Stimulated activated CD4-positive, alpha-beta T cell treated with anti-CD3 and anti-CD28 coated beads, Interleukin-2, amount 100 ng/mL, for 48 hours (primary cell): ENCODE data around the gene TMEM145.

Experiments
- DNase-seq, 2 donors: peaks; one replicate each; pipeline ENCODE4 v3.0.0-alpha.2; 2020

TMEM145 gene

GRCh38 chr19:42290136-42290522 is 23.0 kb upstream of the TMEM145 start:
- DNase-seq, result no peak

DNA sequence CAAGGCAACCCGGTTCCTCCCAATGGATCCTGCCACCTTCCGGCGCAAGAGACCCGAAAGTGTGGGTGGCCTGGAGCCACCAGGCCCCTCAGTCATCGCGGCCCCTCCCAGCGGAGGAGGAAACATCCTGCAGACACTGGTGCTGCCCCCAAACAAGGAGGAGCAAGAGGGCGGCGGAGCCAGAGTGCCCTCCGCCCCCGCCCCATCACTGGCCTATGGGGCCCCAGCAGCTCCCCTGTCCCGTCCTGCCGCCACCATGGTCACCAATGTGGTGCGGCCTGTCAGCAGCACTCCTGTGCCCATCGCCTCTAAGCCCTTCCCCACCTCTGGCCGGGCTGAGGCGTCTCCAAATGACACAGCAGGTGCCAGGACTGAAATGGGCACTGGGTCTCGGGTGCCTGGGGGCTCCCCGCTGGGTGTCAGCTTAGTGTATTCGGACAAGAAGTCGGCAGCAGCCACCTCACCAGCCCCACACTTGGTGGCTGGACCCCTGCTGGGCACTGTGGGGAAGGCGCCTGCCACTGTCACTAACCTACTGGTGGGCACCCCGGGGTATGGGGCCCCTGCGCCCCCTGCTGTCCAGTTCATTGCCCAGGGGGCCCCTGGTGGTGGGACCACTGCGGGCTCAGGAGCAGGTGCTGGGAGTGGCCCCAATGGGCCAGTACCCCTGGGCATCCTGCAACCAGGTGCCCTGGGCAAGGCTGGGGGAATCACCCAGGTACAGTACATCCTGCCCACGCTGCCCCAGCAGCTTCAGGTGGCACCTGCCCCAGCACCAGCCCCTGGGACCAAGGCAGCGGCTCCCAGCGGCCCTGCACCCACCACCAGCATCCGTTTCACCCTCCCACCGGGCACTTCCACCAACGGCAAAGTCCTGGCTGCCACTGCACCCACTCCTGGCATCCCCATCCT is 22.3 kb upstream of the TMEM145 start:
- peak; percentile 39 to 55 for DNase-seq

GRCh38 chr19:42291435-42291810 is 21.7 kb upstream of the TMEM145 start:
- DNase-seq, result no peak

- DNase-seq, result no peak
Observed at GRCh38 chr19:42292042-42292960, 20.8 kb upstream of the TMEM145 start.

DNA sequence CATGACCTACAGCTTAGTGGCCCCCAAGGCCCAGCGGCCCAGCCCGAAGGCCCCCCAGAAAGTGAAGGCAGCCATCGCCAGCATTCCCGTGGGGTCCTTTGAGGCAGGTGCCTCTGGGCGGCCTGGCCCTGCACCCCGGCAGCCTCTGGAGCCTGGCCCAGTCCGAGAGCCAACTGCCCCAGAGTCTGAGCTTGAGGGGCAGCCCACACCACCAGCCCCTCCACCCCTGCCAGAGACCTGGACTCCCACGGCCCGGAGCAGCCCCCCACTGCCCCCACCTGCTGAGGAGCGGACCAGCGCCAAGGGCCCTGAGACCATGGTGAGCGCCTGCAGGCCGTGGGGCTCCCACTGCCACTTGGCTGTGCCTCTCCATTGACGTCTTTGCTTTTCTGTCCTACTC is 20.1 kb upstream of the TMEM145 start:
- no peak for DNase-seq

- no peak for DNase-seq
Observed at GRCh38 chr19:42293540-42293939, 19.6 kb upstream of the TMEM145 start.

DNA sequence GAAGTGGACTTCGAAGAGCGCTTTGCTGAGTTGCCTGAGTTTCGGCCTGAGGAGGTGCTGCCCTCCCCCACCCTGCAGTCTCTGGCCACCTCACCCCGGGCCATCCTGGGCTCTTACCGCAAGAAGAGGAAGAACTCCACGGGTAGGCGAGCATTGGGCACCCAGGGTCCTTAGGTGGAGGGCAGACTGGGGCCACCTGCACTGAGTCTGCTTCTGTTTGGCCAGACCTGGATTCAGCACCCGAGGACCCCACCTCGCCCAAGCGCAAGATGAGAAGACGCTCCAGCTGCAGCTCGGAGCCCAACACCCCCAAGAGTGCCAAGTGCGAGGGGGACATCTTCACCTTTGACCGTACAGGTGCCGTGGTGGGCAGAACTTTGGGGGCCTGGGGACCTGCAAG is 19.2 kb upstream of the TMEM145 start:
- no peak for DNase-seq

- DNase-seq, result no peak
Observed at GRCh38 chr19:42294471-42295137, 18.5 kb upstream of the TMEM145 start.

GRCh38 chr19:42295342-42295741 is 17.8 kb upstream of the TMEM145 start:
- no peak for DNase-seq

- DNase-seq, result peak; percentile 91 to 95
Observed at GRCh38 chr19:42295831-42296525, 17.1 kb upstream of the TMEM145 start.

DNA sequence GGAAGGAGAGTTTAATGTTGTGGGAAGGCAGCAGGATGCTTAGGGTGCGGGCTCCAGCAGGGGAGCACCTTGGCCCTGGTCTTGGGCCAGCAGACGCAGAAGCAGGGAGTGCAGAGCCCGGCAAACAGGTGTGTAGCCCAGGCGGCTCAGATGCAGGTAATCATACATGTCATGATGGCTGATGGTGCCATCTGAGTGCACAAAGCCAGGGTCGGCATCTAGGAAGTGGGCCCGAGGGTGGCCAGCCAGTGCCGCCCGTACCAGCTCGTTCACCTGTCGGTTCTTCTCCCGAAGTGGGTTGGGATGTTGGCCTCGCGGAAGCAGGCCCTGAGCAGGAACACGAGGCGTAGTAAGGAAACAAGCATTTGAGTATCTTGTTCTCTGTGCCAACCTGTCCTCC is 16.1 kb upstream of the TMEM145 start:
- DNase-seq, result no peak

GRCh38 chr19:42301646-42302203 is 11.4 kb upstream of the TMEM145 start, which contains the start of gene PRR19:
PRR19 (plus strand) TSS chr19:42302132; CDS start chr19:42309585, 7,453 bp downstream.
- no peak for DNase-seq

- no peak for DNase-seq
Observed at GRCh38 chr19:42303101-42303464, 10.0 kb upstream of the TMEM145 start.

- no peak for DNase-seq
Observed at GRCh38 chr19:42303876-42304275, 9.2 kb upstream of the TMEM145 start.

DNA sequence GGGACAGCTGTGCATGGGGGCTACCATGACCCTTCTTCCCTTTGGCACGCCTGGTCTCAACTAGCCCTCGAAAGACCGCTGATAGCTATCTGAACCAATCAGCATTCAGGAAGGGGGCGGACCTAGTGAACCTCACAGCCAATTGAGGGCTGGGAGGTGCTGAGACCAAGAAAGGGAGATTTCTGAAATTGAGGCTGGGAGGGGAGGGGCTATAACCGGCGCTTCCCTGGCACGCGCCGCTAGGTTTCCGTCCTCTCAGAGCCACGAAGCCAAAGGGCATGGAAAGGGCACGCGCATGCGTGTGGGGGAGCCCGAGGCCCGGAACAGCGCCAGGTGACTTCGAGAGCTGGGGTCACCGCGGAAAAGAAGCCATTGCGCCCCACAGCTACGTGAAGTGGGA is 6.5 kb upstream of the TMEM145 start:
- DNase-seq, result no peak

- DNase-seq, result no peak
Observed at GRCh38 chr19:42309686-42310085, 3.4 kb upstream of the TMEM145 start.

DNA sequence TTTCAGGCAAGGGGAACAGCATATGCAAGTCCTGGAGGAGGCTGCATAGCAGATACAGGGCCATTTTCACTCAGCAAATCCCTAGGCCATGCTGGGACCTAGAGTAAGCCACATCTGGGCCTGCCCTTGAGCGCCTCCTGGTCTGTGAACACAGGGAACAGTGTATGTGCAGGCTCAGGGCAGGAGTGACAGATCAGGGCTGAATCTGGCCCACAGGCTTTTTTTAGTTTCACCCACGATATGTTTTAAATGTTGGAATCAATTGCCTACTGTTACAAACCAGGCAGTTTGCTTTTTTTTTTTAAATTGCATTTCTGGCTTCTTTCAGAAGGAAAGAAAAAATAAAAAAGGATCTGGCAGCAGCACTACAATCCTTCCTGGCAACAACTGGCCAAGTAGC is 1.5 kb upstream of the TMEM145 start:
- no peak for DNase-seq

DNA sequence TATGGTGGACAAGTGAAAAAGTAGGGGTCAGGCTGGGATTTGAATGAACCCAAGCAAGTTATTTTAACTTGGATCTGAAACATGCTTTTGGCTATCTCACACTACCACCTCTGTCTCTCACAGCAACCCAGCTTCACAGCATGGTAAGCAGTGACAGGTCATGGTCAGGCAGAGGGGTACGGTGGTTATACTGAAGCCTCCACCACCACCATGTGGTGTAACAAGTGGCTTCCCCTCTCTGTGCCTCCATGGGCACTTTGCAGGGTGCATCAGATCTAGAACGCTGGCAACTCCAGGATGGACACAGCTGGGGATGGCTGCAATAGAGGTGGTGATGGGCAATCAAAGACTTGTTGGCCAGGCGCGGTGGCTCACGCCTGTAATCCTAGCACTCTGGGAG is 739 bp upstream of the TMEM145 start:
- DNase-seq, result no peak

DNA sequence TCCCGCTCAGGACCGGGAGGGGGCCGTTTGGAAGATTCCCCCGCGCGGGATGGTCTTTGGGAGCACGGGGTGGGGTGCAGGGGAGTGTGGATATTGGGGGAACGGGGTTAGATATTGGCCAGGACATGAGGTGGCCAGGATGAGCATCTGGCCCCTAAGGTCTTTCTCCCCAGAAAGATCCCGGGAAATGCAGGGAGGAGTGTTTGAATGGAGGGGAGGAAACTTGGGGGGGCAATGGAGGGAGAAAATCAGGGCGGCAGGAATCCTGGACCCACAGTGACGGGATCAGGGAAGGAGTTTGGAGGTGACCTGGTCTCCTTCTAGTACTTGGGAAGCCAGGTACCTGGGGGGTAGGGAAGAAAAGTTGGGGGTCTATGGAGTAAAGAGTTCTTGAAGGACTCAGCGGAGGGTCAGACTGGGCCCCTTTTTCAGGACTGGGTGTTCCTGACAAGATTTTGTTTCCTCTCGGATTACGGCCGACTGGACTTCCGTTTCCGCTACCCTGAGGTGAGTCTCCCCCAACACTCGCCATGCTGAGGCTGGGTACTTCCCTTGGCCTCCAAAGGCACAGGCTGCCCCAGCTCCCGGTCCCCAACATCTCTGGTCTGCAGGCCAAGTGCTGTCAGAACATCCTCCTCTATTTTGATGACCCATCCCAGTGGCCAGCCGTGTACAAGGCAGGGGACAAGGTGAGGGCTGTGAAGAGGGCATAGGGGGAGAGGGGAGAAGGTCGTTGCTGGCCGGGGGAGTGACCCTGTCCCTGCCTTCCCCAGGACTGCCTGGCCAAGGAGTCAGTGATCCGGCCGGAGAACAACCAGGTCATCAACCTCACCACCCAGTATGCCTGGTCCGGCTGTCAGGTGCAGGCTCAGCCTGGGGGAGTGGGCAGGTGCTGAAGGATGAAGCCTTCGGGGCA is 989 bp downstream of the TMEM145 start:
- DNase-seq, result no peak

GRCh38 chr19:42315024-42315423 is 1.9 kb downstream of the TMEM145 start:
- no peak for DNase-seq
